ENCODE measurements around the gene ROBO2. TPM values are rescaled to one million over a fixed set of nuclear protein-coding genes. Genes with fewer than 3 reads are reported as not detected.

ROBO2 gene
- polyA plus RNA-seq, 1 of the 3 experiments (the other 2 are of a cell fraction) = not detected

DNA sequence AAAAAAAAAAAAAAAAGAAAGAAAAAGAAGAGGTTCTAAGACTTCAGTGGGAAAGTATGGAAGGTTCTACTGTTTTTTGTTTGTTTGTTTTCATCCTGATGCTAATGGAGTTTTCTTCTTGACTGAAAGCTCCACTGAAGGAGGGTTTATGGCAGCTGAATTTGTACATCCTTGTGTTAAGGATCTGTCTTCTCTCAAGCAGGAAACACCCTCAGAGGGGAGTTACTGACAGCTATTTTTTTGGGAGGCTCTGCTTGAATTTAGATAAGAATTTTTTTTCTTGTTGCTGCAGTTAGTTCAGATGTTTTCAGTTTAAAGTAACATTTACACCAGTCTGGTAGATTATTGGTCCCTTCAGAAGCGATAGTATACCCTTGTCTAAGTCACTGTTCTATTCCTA, 325.3 kb downstream of the ROBO2 start (continued):
- TF ChIP-seq ZBTB33 (IDR thresholded peaks at IDR 0.05; ENCODE audit: borderline replicate concordance, low read depth) = no peak

DNA sequence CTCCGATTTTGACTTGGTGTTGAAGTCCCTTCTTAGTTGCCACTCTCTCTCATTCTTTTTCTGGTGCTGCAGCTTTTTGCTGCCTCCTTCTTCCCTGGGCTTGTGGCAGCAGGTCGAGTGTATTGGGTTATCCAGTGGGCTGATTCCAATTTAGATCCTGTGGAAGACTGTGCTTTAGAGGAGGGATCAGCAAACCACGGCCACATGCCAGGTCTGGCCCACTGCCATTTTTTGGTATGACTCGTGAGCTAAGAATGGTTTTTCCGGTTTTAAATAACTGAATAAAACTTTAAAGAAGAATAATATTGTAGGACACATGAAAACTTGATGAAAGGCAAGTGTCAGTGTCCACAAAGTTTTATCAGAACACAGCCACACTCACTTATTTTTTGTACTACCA, 330.5 kb downstream of the ROBO2 start:
- Histone ChIP-seq H3K9me2 (no peaks in the 10 kb centered on the region), H4K20me1 (ENCODE audit: insufficient read depth) (no peaks in the 10 kb centered on the region), H3K27me3 (ENCODE audit: insufficient read depth) (no peaks in the 10 kb centered on the region), H3K4me1 (ENCODE audit: control insufficient read depth in 1 of 2, insufficient read depth in 2 of 2, low read depth in 1 of 2, low read length in 1 of 2) (peaks cover 2 to 6% of the 10 kb centered on the region in 2 experiments; a peak in 2 of 4 replicates), H3K9ac (no peak overlapping the region), H3K27ac (ENCODE audit: low read depth in 2 of 2, low read length in 1 of 2) (no peak overlapping the region), H3K9me3 (no peaks in the 10 kb centered on the region), H3K4me3 (ENCODE audit: low read depth in 2 of 2, low read length in 1 of 2) (no peak overlapping the region), H3K36me3 (replicated peaks in 1 of 2; ENCODE audit: control insufficient read depth in 1 of 2, insufficient read depth in 2 of 2, low read length in 1 of 2) (no peaks in the 10 kb centered on the region), H2AFZ (ENCODE audit: low read depth) (no peak overlapping the region), H3K4me2 (no peak overlapping the region), H3F3A (replicated peaks; ENCODE audit: insufficient read depth) (no peaks in the 10 kb centered on the region), H3K79me2 (ENCODE audit: insufficient read depth) (no peaks in the 10 kb centered on the region)
- ChIA-PET CTCF (no interaction called here), POLR2A (no interaction called here)
- no peak for DNase-seq
- 16% methylated on average over 5 of the region's 5 CpGs for WGBS (ENCODE audit: low lambda C conversion rate)
- TF ChIP-seq, protein P1, sequence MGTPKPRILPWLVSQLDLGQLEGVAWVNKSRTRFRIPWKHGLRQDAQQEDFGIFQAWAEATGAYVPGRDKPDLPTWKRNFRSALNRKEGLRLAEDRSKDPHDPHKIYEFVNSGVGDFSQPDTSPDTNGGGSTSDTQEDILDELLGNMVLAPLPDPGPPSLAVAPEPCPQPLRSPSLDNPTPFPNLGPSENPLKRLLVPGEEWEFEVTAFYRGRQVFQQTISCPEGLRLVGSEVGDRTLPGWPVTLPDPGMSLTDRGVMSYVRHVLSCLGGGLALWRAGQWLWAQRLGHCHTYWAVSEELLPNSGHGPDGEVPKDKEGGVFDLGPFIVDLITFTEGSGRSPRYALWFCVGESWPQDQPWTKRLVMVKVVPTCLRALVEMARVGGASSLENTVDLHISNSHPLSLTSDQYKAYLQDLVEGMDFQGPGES (IDR thresholded peaks at IDR 0.05; ENCODE audit: low read depth, low read length) = no peak
- TF ChIP-seq TCF12 (IDR thresholded peaks at IDR 0.05) (0 out of 2 replicates have a peak, but pooled peaks have one; percentile 22), NFIC (IDR thresholded peaks at IDR 0.05; ENCODE audit: borderline replicate concordance) (peak; percentile 58)

DNA sequence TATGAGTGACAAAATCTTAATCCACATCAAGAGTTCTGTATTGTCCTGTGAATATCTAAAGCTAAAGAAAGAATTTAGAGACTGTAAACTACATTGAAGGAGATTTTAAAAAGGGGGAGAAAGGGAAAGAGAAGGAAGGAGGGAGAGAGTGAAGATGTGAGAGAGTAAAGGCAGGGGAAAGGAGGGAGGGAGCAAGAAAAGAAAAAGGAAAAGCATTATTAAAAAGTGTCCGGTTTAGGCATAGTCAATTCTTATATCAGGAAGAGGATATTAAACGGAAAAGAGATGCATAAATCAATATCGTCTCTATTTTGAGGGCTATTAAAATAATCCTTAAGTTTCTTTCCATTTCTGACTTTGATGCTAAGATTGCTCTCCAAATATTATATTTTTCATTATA, 332.1 kb downstream of the ROBO2 start:
- H3K4me1 ChIP-seq (ENCODE audit: control insufficient read depth in 1 of 2, insufficient read depth in 2 of 2, low read depth in 1 of 2, low read length in 1 of 2) = peaks cover 0 to 6% of the 10 kb centered on the region in 2 experiments; a peak in 2 of 4 replicates
- H3K36me3 ChIP-seq (replicated peaks in 1 of 2; ENCODE audit: control insufficient read depth in 1 of 2, insufficient read depth in 2 of 2, low read length in 1 of 2) = no peaks in the 10 kb centered on the region
- 72% methylated on average over 3 of the region's 3 CpGs for WGBS (ENCODE audit: low lambda C conversion rate)
- no peak overlapping the region for H2AFZ ChIP-seq (ENCODE audit: low read depth)
- no peaks in the 10 kb centered on the region for H3K9me3 ChIP-seq
- ChIA-PET POLR2A (no interaction called here), CTCF (interaction anchor here (1.2 kb wide), 1 partner anchor 52 kb away, joined by 4 read pairs; no protein-coding TSS in a partner anchor)
- TF ChIP-seq FOXM1 (IDR thresholded peaks at IDR 0.05; ENCODE audit: low read depth) (no peak), SMC3 (IDR thresholded peaks at IDR 0.05; ENCODE audit: low read depth, low read length) (no peak), RAD21 (IDR thresholded peaks at IDR 0.05; ENCODE audit: low read length) (no peak)
- no peak overlapping the region for H3K9ac ChIP-seq
- H3K4me3 ChIP-seq (ENCODE audit: low read depth in 2 of 2, low read length in 1 of 2) = no peak overlapping the region
- DNase-seq = no peak
- H4K20me1 ChIP-seq (ENCODE audit: insufficient read depth) = no peaks in the 10 kb centered on the region
- no peak overlapping the region for H3K4me2 ChIP-seq
- H3K9me2 ChIP-seq = no peaks in the 10 kb centered on the region
- H3F3A ChIP-seq (replicated peaks; ENCODE audit: insufficient read depth) = no peaks in the 10 kb centered on the region
- no peaks in the 10 kb centered on the region for H3K79me2 ChIP-seq (ENCODE audit: insufficient read depth)
- no peak overlapping the region for H3K27ac ChIP-seq (ENCODE audit: low read depth in 2 of 2, low read length in 1 of 2)
- H3K27me3 ChIP-seq (ENCODE audit: insufficient read depth) = no peaks in the 10 kb centered on the region

Measured in SK-N-SH (cell line).